ENCODE measurements around the gene FGD5. TPM values are rescaled to one million over a fixed set of nuclear protein-coding genes. Genes with fewer than 3 reads are reported as not detected.

The FGD5 gene
- total and polyA plus RNA-seq, 2 experiments from 2014 or later, result 7.4 to 12.2 TPM

DNA sequence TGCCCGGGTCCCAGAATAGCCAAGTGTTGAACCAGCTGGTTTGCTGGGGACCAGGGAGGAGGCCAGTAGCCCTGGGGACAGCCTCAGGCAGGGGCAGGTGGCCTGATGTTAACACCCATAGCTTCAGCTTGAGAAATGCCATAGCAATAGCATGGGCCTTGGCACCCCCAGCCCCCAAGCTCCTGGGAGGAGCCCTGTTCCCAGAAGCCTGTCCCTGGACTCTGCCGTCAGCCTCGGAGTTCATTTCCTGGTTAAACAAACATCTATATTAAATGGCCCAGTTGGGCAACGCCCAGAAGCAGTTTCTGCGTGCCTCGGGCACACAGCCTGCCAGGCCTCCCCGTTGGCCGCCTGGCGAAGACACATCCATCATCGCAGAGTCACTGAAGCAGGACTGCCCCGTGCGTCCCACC lies 58.2 kb downstream of the FGD5 start:
- no peaks in the 10 kb centered on the region for H4K20me1 ChIP-seq (replicated peaks; ENCODE audit: insufficient read depth)
- H3K36me3 ChIP-seq (ENCODE audit: insufficient read depth), result no peaks in the 10 kb centered on the region
- H3K4me1 Mint-ChIP-seq, result peaks cover 24% of the 10 kb centered on the region
- no peak overlapping the region for H3K27ac ChIP-seq (ENCODE audit: low read depth)
- H3K27me3 ChIP-seq (ENCODE audit: insufficient read depth), result no peaks in the 10 kb centered on the region
- H3K4me2 ChIP-seq, result no peak overlapping the region
- H3K27ac Mint-ChIP-seq, result no peak overlapping the region
- peaks cover 2% of the 10 kb centered on the region for H3K27me3 Mint-ChIP-seq (ENCODE audit: insufficient read depth, low read depth, poor library complexity)
- peaks cover 13% of the 10 kb centered on the region; the same call in 1 of the 2 replicates for H3K4me1 ChIP-seq (ENCODE audit: insufficient read depth)
- H3K4me3 ChIP-seq, result no peak overlapping the region
- ATAC-seq (no peak), DNase-seq (ENCODE audit: low spot score) (no peak)
- TF ChIP-seq JUNB (IDR thresholded peaks at IDR 0.05; ENCODE audit: unreplicated experiment) (no peak), ZNF114 (CRISPR knock-in tag; IDR thresholded peaks at IDR 0.05) (no peak), CTCF (conservative IDR thresholded peaks at IDR 0.05; ENCODE audit: low read depth in 2 of 2) (no peak), POLR2AphosphoS5 (IDR thresholded peaks at IDR 0.05; ENCODE audit: low read depth) (no peak), ZNF331 (CRISPR knock-in tag; IDR thresholded peaks at IDR 0.05; ENCODE audit: low read depth) (no peak), NANOG (IDR thresholded peaks at IDR 0.05; ENCODE audit: borderline replicate concordance) (no peak), CREB1 (CRISPR knock-in tag; IDR thresholded peaks at IDR 0.05; ENCODE audit: low read depth) (no peak), EZH2 (IDR thresholded peaks at IDR 0.05; ENCODE audit: low read depth, unreplicated experiment) (no peak), EZH2phosphoT487 (IDR thresholded peaks at IDR 0.05; ENCODE audit: unreplicated experiment) (no peak), STAT1 (IDR thresholded peaks at IDR 0.05; ENCODE audit: unreplicated experiment) (no peak)
- TF ChIP-seq, protein P1, sequence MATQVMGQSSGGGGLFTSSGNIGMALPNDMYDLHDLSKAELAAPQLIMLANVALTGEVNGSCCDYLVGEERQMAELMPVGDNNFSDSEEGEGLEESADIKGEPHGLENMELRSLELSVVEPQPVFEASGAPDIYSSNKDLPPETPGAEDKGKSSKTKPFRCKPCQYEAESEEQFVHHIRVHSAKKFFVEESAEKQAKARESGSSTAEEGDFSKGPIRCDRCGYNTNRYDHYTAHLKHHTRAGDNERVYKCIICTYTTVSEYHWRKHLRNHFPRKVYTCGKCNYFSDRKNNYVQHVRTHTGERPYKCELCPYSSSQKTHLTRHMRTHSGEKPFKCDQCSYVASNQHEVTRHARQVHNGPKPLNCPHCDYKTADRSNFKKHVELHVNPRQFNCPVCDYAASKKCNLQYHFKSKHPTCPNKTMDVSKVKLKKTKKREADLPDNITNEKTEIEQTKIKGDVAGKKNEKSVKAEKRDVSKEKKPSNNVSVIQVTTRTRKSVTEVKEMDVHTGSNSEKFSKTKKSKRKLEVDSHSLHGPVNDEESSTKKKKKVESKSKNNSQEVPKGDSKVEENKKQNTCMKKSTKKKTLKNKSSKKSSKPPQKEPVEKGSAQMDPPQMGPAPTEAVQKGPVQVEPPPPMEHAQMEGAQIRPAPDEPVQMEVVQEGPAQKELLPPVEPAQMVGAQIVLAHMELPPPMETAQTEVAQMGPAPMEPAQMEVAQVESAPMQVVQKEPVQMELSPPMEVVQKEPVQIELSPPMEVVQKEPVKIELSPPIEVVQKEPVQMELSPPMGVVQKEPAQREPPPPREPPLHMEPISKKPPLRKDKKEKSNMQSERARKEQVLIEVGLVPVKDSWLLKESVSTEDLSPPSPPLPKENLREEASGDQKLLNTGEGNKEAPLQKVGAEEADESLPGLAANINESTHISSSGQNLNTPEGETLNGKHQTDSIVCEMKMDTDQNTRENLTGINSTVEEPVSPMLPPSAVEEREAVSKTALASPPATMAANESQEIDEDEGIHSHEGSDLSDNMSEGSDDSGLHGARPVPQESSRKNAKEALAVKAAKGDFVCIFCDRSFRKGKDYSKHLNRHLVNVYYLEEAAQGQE (IDR thresholded peaks at IDR 0.05; ENCODE audit: unreplicated experiment), result no peak
- TF ChIP-seq, protein P2, sequence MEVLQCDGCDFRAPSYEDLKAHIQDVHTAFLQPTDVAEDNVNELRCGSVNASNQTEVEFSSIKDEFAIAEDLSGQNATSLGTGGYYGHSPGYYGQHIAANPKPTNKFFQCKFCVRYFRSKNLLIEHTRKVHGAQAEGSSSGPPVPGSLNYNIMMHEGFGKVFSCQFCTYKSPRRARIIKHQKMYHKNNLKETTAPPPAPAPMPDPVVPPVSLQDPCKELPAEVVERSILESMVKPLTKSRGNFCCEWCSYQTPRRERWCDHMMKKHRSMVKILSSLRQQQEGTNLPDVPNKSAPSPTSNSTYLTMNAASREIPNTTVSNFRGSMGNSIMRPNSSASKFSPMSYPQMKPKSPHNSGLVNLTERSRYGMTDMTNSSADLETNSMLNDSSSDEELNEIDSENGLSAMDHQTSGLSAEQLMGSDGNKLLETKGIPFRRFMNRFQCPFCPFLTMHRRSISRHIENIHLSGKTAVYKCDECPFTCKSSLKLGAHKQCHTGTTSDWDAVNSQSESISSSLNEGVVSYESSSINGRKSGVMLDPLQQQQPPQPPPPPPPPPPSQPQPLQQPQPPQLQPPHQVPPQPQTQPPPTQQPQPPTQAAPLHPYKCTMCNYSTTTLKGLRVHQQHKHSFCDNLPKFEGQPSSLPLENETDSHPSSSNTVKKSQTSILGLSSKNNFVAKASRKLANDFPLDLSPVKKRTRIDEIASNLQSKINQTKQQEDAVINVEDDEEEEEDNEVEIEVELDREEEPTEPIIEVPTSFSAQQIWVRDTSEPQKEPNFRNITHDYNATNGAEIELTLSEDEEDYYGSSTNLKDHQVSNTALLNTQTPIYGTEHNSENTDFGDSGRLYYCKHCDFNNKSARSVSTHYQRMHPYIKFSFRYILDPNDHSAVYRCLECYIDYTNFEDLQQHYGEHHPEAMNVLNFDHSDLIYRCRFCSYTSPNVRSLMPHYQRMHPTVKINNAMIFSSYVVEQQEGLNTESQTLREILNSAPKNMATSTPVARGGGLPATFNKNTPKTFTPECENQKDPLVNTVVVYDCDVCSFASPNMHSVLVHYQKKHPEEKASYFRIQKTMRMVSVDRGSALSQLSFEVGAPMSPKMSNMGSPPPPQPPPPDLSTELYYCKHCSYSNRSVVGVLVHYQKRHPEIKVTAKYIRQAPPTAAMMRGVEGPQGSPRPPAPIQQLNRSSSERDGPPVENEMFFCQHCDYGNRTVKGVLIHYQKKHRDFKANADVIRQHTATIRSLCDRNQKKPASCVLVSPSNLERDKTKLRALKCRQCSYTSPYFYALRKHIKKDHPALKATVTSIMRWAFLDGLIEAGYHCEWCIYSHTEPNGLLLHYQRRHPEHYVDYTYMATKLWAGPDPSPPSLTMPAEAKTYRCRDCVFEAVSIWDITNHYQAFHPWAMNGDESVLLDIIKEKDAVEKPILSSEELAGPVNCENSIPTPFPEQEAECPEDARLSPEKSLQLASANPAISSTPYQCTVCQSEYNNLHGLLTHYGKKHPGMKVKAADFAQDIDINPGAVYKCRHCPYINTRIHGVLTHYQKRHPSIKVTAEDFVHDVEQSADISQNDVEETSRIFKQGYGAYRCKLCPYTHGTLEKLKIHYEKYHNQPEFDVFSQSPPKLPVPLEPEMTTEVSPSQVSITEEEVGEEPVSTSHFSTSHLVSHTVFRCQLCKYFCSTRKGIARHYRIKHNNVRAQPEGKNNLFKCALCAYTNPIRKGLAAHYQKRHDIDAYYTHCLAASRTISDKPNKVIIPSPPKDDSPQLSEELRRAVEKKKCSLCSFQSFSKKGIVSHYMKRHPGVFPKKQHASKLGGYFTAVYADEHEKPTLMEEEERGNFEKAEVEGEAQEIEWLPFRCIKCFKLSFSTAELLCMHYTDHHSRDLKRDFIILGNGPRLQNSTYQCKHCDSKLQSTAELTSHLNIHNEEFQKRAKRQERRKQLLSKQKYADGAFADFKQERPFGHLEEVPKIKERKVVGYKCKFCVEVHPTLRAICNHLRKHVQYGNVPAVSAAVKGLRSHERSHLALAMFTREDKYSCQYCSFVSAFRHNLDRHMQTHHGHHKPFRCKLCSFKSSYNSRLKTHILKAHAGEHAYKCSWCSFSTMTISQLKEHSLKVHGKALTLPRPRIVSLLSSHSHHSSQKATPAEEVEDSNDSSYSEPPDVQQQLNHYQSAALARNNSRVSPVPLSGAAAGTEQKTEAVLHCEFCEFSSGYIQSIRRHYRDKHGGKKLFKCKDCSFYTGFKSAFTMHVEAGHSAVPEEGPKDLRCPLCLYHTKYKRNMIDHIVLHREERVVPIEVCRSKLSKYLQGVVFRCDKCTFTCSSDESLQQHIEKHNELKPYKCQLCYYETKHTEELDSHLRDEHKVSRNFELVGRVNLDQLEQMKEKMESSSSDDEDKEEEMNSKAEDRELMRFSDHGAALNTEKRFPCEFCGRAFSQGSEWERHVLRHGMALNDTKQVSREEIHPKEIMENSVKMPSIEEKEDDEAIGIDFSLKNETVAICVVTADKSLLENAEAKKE (CRISPR knock-in tag; IDR thresholded peaks at IDR 0.05), result no peak
- TF ChIP-seq, protein P3, sequence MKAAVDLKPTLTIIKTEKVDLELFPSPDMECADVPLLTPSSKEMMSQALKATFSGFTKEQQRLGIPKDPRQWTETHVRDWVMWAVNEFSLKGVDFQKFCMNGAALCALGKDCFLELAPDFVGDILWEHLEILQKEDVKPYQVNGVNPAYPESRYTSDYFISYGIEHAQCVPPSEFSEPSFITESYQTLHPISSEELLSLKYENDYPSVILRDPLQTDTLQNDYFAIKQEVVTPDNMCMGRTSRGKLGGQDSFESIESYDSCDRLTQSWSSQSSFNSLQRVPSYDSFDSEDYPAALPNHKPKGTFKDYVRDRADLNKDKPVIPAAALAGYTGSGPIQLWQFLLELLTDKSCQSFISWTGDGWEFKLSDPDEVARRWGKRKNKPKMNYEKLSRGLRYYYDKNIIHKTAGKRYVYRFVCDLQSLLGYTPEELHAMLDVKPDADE (IDR thresholded peaks at IDR 0.05), result no peak
- H3F3A ChIP-seq (replicated peaks; ENCODE audit: low read depth), result no peaks in the 10 kb centered on the region
- H3K4me3 Mint-ChIP-seq, result no peak overlapping the region
- no peaks in the 10 kb centered on the region for H3K79me2 ChIP-seq (replicated peaks; ENCODE audit: insufficient read depth)
- H2AFZ ChIP-seq, result no peak overlapping the region
- H3K9me2 ChIP-seq (ENCODE audit: insufficient read depth), result 0 out of 2 replicates have a peak, but pooled peaks cover 4% of the 10 kb centered on the region
- H3K9me3 Mint-ChIP-seq, result no peaks in the 10 kb centered on the region; the same call in 2 of the 3 replicates
- H3K36me3 Mint-ChIP-seq (ENCODE audit: low read depth), result no peaks in the 10 kb centered on the region
